HG02588 (cell line): ENCODE results near the gene RNGTT.
"Not testable (repeated sequence)": the region's sequence is repeated elsewhere in the genome, so short reads cannot be mapped to it uniquely, and the experiment has no call there.

Experiments
- ATAC-seq: cut with Tn5 transposase; IDR thresholded peaks from one replicate; pipeline ENCODE4 v1.9.1; 2021; ENCODE audit warnings: mild to moderate bottlenecking, moderate library complexity; ENCODE audit not compliant: unreplicated experiment

RNGTT gene

DNA sequence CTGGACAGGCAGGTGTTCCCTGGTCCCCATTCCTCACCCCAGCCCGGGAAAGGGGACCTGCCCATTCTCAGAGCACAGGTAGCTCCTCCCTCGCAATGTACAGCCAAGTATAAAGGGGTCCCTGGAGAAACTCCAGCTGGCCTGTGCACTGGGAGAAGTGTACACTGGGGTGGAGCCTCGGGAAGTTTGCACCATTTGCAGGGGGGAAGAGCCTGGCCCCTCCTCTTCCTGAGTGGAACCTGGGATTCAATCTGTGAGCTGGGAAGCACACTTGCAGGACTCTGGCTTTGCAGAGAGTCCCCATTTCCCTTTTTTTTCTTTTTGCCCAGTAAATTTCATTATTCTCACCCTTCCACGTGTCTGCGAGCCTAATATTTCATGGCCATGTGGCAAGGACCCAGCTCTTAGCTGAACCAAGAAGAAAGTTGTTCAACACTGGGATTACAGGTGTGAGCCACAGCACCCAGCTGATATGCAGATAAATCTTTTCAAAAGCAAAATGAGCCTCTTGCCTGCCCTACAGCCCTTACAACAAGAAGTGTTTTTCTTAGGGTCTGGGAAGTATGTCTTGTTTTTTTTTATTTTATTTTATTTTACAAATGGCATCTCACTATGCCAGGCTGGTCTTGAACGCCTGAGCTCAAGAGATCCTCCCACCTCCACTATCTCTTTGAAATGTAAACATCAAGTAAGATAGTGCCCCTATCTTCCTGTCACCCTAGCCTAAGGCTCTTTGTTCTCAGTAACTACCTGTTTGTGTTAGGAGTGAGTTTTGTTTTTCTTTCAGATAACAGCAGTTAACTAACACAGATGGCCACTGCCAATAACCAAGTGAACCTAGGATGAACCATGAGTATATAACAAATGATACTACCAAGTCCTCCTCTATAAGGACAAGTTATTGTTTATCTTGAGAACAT is 9.3 kb upstream of the RNGTT start:
- ATAC-seq = no peak

- no peak for ATAC-seq
Observed at GRCh38 chr6:88970301-88970700, 6.9 kb upstream of the RNGTT start.

DNA sequence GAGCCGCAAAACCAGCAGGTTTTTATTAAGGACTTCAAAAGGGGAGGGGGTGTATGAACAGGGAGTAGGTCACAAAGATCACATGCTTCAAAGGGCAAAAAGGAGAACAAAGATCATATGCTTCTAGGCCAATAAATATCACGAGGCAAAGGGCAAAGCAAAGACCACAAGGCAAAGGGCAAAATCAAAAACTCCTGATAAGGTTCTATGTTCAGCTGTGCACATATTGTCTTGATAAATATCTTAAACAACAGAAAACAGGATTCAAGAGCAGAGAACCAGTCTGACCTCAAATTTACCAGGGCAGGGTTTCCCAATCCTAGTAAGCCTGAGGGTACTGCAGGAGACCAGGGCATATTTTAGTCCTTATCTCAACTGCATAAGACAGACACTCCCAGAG is 5.8 kb upstream of the RNGTT start:
- not testable (repeated sequence) for ATAC-seq

GRCh38 chr6:88967891-88968290 is 4.5 kb upstream of the RNGTT start:
- no peak for ATAC-seq

GRCh38 chr6:88965691-88966090 is 2.3 kb upstream of the RNGTT start:
- no peak for ATAC-seq

DNA sequence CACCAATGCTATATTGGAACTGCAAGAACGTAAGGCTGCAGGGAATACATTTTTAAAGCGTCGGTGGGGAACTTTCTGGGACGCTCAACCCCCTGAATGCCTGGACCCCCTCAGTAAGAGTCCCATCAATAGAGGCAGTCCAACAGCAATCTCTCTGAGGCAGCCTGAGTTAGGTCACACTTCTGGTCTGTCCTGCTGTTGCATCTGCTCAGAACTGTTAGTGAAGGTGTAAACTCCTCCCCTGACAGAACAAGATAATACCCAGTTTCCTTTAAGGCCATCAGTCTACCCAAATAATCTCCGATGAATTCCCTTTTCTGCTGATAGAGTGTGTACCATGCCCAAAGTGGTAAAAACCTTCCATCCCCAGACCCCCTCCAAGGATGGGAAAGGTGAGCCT is 1.1 kb upstream of the RNGTT start:
- ATAC-seq = no peak

DNA sequence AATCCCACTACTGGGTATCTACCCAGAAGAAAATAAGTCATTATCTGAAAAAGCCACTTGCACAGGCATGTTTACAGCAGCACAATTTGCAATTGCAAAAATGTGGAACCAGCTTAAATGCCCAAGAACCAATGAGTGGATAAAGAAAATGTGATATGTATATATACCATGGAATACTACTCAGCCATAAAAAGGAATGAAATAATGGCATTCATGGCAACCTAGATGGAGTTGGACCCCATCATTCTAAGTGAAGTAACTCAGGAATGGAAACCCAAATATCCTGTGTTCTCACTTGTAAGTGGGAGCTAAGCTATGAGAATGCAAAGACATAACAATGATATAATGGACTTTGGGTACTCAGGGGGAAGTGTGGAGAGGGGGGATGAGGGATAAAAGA is 4.6 kb downstream of the RNGTT start:
- no peak for ATAC-seq

- no peak for ATAC-seq
Observed at GRCh38 chr6:88953550-88954386, 9.7 kb downstream of the RNGTT start.

GRCh38 chr6:88952065-88952704 is 11.2 kb downstream of the RNGTT start:
- ATAC-seq = no peak

- ATAC-seq = no peak
Observed at GRCh38 chr6:88945415-88946008, 17.9 kb downstream of the RNGTT start.

DNA sequence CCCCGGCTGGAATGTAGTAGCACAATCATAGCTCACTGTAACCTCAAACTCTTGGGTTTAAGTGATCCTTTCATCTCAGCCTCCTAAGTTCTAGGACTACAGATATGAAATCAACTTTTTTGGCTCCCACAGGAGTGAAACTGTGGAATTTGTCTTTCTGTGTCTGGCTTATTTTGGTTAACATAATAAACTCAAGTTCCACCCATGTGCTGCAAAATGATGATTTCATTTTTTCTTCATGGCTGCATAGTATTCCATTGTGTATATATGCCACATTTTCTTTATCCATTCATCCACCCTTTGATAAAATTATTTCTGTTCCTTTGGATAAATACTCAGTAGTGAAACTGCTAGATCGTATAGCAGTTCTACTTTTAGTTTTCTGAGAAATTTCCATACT is 29.9 kb downstream of the RNGTT start:
- no peak for ATAC-seq

DNA sequence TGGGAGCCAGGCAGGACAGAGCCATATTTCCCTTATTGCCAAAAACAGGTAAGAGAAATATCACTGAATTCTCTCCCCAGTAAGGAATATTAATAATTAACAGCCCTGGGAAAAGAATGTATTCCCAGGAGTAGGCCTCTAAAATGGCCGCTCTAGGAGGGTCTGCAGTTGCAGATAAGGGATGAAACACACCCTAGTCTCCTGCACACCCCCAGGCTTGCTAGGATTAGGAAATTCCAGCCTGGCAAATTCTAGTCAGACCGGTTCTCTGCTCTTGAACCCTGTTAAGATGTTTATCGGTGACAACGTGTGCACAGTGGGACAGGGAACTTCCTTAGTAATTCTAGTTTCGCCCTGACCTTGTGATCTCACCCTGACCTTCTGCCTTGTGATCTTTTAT is 31.4 kb downstream of the RNGTT start:
- not testable (repeated sequence) for ATAC-seq

DNA sequence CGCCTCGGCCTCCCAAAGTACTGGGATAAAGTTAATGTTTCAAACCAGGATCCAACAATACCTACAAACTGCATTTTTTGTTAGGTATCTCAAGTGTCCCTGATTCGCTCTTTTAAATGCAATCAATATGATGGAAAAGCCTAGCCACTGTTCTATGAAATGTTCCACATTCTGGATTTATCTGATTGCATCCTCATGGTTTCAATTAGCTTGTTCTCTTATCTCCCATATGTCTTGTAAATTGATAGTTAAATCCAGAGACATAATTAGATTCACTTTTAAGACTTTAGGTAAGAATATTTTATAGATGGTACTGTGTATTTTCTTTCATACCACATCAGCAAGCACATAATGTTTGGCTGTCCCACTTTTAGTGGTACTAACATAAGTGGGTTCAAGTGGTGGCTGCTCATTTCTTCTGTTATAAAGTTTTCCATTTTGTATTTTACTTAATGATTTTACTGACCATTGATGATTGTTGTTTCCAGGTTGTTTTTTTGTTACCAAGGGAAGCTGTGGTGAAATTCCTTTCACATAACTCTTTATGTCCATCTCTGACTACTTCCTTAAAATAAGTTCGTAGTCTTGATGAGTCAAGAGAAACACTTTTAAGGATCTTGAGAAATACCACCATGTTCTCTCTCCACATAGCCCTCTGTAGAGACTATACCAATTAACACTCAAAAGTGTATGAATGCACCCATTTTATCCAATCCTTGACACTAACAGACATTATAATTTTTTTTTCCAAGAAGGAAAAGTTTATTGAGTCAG is 40.5 kb downstream of the RNGTT start:
- no peak for ATAC-seq

- no peak for ATAC-seq
Observed at GRCh38 chr6:88921734-88922133, 41.7 kb downstream of the RNGTT start.

- ATAC-seq = no peak
Observed at GRCh38 chr6:88920774-88921733, 42.4 kb downstream of the RNGTT start.

DNA sequence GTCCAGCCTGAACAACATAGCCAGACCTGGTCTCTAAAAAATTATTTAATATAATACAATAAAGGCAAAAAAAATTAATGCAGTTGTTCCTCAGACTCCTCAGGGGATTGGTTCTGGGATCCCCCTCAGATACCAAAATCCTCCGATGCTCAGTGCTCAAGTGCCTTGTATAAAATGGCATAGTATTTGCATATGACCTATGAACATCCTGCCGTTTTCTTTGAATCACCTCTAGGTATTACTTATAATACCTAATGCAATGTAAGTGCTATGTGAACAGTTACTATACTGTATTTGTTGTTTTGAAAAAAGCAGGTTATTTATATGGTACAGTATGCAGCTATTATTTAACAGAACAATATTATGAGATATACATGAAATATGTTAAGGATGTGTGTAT is 43.3 kb downstream of the RNGTT start:
- no peak for ATAC-seq

DNA sequence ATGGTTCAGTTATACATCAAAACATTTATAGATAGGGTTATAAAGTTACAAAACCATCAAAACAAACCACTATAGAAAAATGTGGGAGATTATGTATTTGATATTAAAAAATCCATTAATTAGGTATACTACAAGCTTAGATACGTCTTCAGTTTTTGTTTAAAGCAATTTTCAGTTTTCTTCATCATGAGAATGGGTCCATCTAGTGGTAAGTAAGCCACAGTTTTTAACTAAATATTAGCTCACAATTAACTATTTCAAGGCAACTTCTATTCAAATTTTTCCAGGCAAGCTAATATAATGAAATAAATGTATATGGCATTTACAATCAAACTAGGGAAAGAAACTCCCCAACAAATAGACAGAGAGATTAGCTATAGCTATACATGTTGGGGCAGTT is 44.4 kb downstream of the RNGTT start:
- ATAC-seq = no peak

GRCh38 chr6:88916615-88917208 is 46.7 kb downstream of the RNGTT start:
- ATAC-seq = no peak
